IPS-20b (cell line): ENCODE data around the gene SFR1.

Source experiments
- H3K27ac ChIP-seq: one replicate; pipeline ENCODE4 v1.5.1; 2013; ENCODE audit warnings: low read length
- H3K27me3 ChIP-seq: 2 replicates; pipeline ENCODE4 v1.6.1; 2013; ENCODE audit warnings: mild to moderate bottlenecking, low read length, inconsistent platforms; ENCODE audit not compliant: insufficient read depth
- H3K36me3 ChIP-seq: 2 replicates; pipeline ENCODE4 v1.6.1; 2013; ENCODE audit warnings: low read depth, mild to moderate bottlenecking, inconsistent platforms, low read length, moderate library complexity; ENCODE audit not compliant: insufficient read depth
- H3K4me1 ChIP-seq: 2 replicates; pipeline ENCODE4 v1.6.1; 2013; ENCODE audit warnings: mild to moderate bottlenecking, control low read depth, inconsistent platforms, low read length, moderate library complexity; ENCODE audit not compliant: insufficient read depth
- H3K4me3 ChIP-seq: 2 replicates; pipeline ENCODE4 v1.5.1; 2013; ENCODE audit warnings: mild to moderate bottlenecking, low read length, inconsistent platforms
- H3K9ac ChIP-seq: 2 replicates; pipeline ENCODE4 v1.6.1; 2013; ENCODE audit warnings: low read depth, mild to moderate bottlenecking, inconsistent platforms, low read length, moderate library complexity
- H3K9me3 ChIP-seq: 2 replicates; pipeline ENCODE4 v1.6.1; 2013; ENCODE audit warnings: mild to moderate bottlenecking, low read depth, low read length, inconsistent platforms; ENCODE audit not compliant: insufficient read depth

SFR1 gene

GRCh38 chr10:104089621-104090020, 32.4 kb upstream of the SFR1 start:
- Histone ChIP-seq H3K27ac (no peak overlapping the region), H3K4me1 (peaks cover 16% of the 10 kb centered on the region), H3K27me3 (no peaks in the 10 kb centered on the region), H3K4me3 (no peak overlapping the region), H3K36me3 (no peaks in the 10 kb centered on the region), H3K9me3 (no peaks in the 10 kb centered on the region), H3K9ac (no peak overlapping the region)

GRCh38 chr10:104090611-104091010, 31.4 kb upstream of the SFR1 start:
- Histone ChIP-seq H3K9ac (no peak overlapping the region), H3K9me3 (no peaks in the 10 kb centered on the region), H3K36me3 (no peaks in the 10 kb centered on the region), H3K4me3 (no peak overlapping the region), H3K27me3 (no peaks in the 10 kb centered on the region), H3K27ac (no peak overlapping the region), H3K4me1 (peaks cover 16% of the 10 kb centered on the region)

- Histone ChIP-seq H3K4me1 (peaks cover 16% of the 10 kb centered on the region), H3K36me3 (no peaks in the 10 kb centered on the region), H3K27me3 (no peaks in the 10 kb centered on the region), H3K27ac (no peak overlapping the region), H3K4me3 (no peak overlapping the region), H3K9me3 (peaks cover 10% of the 10 kb centered on the region; the same call in 1 of the 2 replicates), H3K9ac (no peak overlapping the region)
Measured at GRCh38 chr10:104092749-104093148, 29.2 kb upstream of the SFR1 start.

GRCh38 chr10:104096692-104097091, 25.3 kb upstream of the SFR1 start:
- Histone ChIP-seq H3K27me3 (no peaks in the 10 kb centered on the region), H3K9me3 (peaks cover 10% of the 10 kb centered on the region; the same call in 1 of the 2 replicates), H3K36me3 (no peaks in the 10 kb centered on the region), H3K4me1 (no peaks in the 10 kb centered on the region), H3K9ac (no peak overlapping the region), H3K27ac (no peak overlapping the region), H3K4me3 (no peak overlapping the region)

- no peak overlapping the region for H3K27ac ChIP-seq
- no peaks in the 10 kb centered on the region for H3K4me1 ChIP-seq
- no peak overlapping the region for H3K4me3 ChIP-seq
- H3K9ac ChIP-seq = no peak overlapping the region
- no peaks in the 10 kb centered on the region for H3K36me3 ChIP-seq
- no peaks in the 10 kb centered on the region for H3K27me3 ChIP-seq
- H3K9me3 ChIP-seq = peaks cover 10% of the 10 kb centered on the region; the same call in 1 of the 2 replicates
Measured at GRCh38 chr10:104098358-104098925, 23.5 kb upstream of the SFR1 start.

- no peaks in the 10 kb centered on the region for H3K36me3 ChIP-seq
- no peaks in the 10 kb centered on the region for H3K4me1 ChIP-seq
- no peaks in the 10 kb centered on the region for H3K27me3 ChIP-seq
- no peak overlapping the region for H3K27ac ChIP-seq
- H3K9me3 ChIP-seq = peaks cover 10% of the 10 kb centered on the region; the same call in 1 of the 2 replicates
- no peak overlapping the region for H3K4me3 ChIP-seq
- no peak overlapping the region for H3K9ac ChIP-seq
Measured at GRCh38 chr10:104099269-104099668, 22.7 kb upstream of the SFR1 start.

- Histone ChIP-seq H3K4me1 (no peaks in the 10 kb centered on the region), H3K27me3 (no peaks in the 10 kb centered on the region), H3K9me3 (peaks cover 10% of the 10 kb centered on the region; the same call in 1 of the 2 replicates), H3K4me3 (no peak overlapping the region), H3K27ac (no peak overlapping the region), H3K9ac (no peak overlapping the region), H3K36me3 (no peaks in the 10 kb centered on the region)
Measured at GRCh38 chr10:104099941-104100340, 22.0 kb upstream of the SFR1 start.

- Histone ChIP-seq H3K4me3 (no peak overlapping the region), H3K27me3 (no peaks in the 10 kb centered on the region), H3K9ac (no peak overlapping the region), H3K9me3 (peaks cover 10% of the 10 kb centered on the region; the same call in 1 of the 2 replicates), H3K27ac (no peak overlapping the region), H3K4me1 (no peaks in the 10 kb centered on the region), H3K36me3 (no peaks in the 10 kb centered on the region)
Measured at GRCh38 chr10:104100795-104101194, 21.2 kb upstream of the SFR1 start.

- Histone ChIP-seq H3K27ac (no peak overlapping the region), H3K4me1 (no peaks in the 10 kb centered on the region), H3K4me3 (no peak overlapping the region), H3K9ac (no peak overlapping the region), H3K36me3 (no peaks in the 10 kb centered on the region), H3K27me3 (no peaks in the 10 kb centered on the region), H3K9me3 (peaks cover 6% of the 10 kb centered on the region; the same call in 1 of the 2 replicates)
Measured at GRCh38 chr10:104101902-104102301, 20.1 kb upstream of the SFR1 start.

GRCh38 chr10:104103956-104104355, 18.0 kb upstream of the SFR1 start:
- no peaks in the 10 kb centered on the region for H3K9me3 ChIP-seq

GRCh38 chr10:104104418-104104817, 17.6 kb upstream of the SFR1 start:
- Histone ChIP-seq H3K9ac (no peak overlapping the region), H3K4me3 (no peak overlapping the region), H3K4me1 (no peaks in the 10 kb centered on the region), H3K9me3 (no peaks in the 10 kb centered on the region), H3K27ac (no peak overlapping the region), H3K36me3 (no peaks in the 10 kb centered on the region), H3K27me3 (no peaks in the 10 kb centered on the region)

More at GRCh38 chr10:104103956-104104355, 18.0 kb upstream of the SFR1 start:
- H3K27me3 ChIP-seq = no peaks in the 10 kb centered on the region
- H3K4me3 ChIP-seq = no peak overlapping the region
- H3K36me3 ChIP-seq = no peaks in the 10 kb centered on the region
- no peaks in the 10 kb centered on the region for H3K4me1 ChIP-seq
- H3K9ac ChIP-seq = no peak overlapping the region
- no peak overlapping the region for H3K27ac ChIP-seq

- Histone ChIP-seq H3K4me1 (no peaks in the 10 kb centered on the region), H3K4me3 (no peak overlapping the region), H3K36me3 (no peaks in the 10 kb centered on the region), H3K27ac (no peak overlapping the region), H3K9me3 (no peaks in the 10 kb centered on the region), H3K9ac (no peak overlapping the region), H3K27me3 (no peaks in the 10 kb centered on the region)
Measured at GRCh38 chr10:104104926-104105325, 17.0 kb upstream of the SFR1 start.
